H1 (cell line): ENCODE data around the gene NLK. TPM values are rescaled to one million over a fixed set of nuclear protein-coding genes. Genes with fewer than 3 reads are reported as not detected.

Experiments used
- CTCF ChIA-PET: fragments of 300-600 bp; sonication (Branson Sonifier 250); formaldehyde crosslinking; loops from one replicate; lab custom pipeline; 2021; ENCODE audit not compliant: partially characterized antibody; lab: Charles Lee
- POLR2A ChIA-PET: fragments of 300-600 bp; sonication (Branson Sonifier 250); formaldehyde crosslinking; loops from one replicate; lab custom pipeline; 2021; ENCODE audit warnings: inconsistent platforms; ENCODE audit not compliant: partially characterized antibody; lab: Charles Lee
- DNase-seq, 2 experiments: peaks; one replicate each; pipeline versions ENCODE4 v3.0.0 to v3.0.0-alpha.2; 2010 to 2022; ENCODE audit warnings: low spot score in 2 of 2, low read depth in 1 of 2, mixed read lengths in 1 of 2
- FAIRE-seq: peaks from 2 replicates; lab custom pipeline; 2011; peaks lifted over from hg19 to GRCh38; lab: Jason Lieb, UNC
- H2AFZ ChIP-seq: 2 replicates; pipeline ENCODE4 v1.8.1; 2012; ENCODE audit warnings: low read length, inconsistent platforms
- H2AK5ac ChIP-seq: 2 replicates; pipeline ENCODE4 v1.6.1; 2013; ENCODE audit warnings: low read depth, low read length
- H2BK120ac ChIP-seq: replicated peaks from 2 replicates; pipeline ENCODE3; 2013; ENCODE audit warnings: low read depth, low read length, inconsistent platforms
- H2BK12ac ChIP-seq: 2 replicates; pipeline ENCODE4 v1.6.1; 2013; ENCODE audit warnings: low read depth, low read length
- H2BK15ac ChIP-seq: 2 replicates; pipeline ENCODE4 v1.6.1; 2013; ENCODE audit warnings: low read length
- H2BK20ac ChIP-seq: 2 replicates; pipeline ENCODE4 v1.6.1; 2013; ENCODE audit warnings: low read length
- H2BK5ac ChIP-seq: 2 replicates; pipeline ENCODE4 v1.6.1; 2013; ENCODE audit warnings: low read depth, low read length
- H3K14ac ChIP-seq: 2 replicates; pipeline ENCODE4 v1.6.1; 2013; ENCODE audit warnings: inconsistent platforms; ENCODE audit not compliant: insufficient read length
- H3K18ac ChIP-seq: 2 replicates; pipeline ENCODE4 v1.6.1; 2013; ENCODE audit warnings: low read length; ENCODE audit errors: extremely low read depth
- H3K23ac ChIP-seq: 2 replicates; pipeline ENCODE4 v1.6.1; 2013; ENCODE audit warnings: inconsistent platforms; ENCODE audit not compliant: insufficient read length
- H3K23me2 ChIP-seq: 2 replicates; pipeline ENCODE4 v1.6.1; 2013; ENCODE audit warnings: low read depth, low read length
- H3K27ac ChIP-seq: 2 replicates; pipeline ENCODE4 v1.6.1; 2011; ENCODE audit warnings: low read depth, low read length, inconsistent platforms
- H3K27me3 ChIP-seq, 4 experiments: replicated peaks in 1 of 4; 1 replicate in 1 of 4; 2 replicates in 3 of 4; pipeline versions ENCODE4 v1.6.1 to v1.8.1; 2011 to 2013; ENCODE audit warnings: low read length in 3 of 4, mild to moderate bottlenecking in 3 of 4, inconsistent platforms in 2 of 4, mixed read lengths in 2 of 4, moderate library complexity in 1 of 4; ENCODE audit not compliant: control insufficient read depth in 3 of 4, insufficient read depth in 3 of 4; ENCODE audit errors: extremely low read depth in 1 of 4
- H3K36me3 ChIP-seq, 4 experiments: 2 replicates each; pipeline versions ENCODE4 v1.6.1 to v1.8.1; 2011 to 2013; ENCODE audit warnings: mild to moderate bottlenecking in 4 of 4, low read length in 3 of 4, moderate library complexity in 2 of 4, control low read depth in 1 of 4, inconsistent platforms in 1 of 4; ENCODE audit not compliant: insufficient read depth in 4 of 4, control insufficient read depth in 2 of 4
- H3K4ac ChIP-seq: replicated peaks from 2 replicates; pipeline ENCODE3; 2013; ENCODE audit warnings: low read length, low read depth, mixed read lengths, inconsistent platforms; ENCODE audit not compliant: insufficient read length
- H3K4me1 ChIP-seq, 4 experiments: replicated peaks in 1 of 4; 1 replicate in 1 of 4; 2 replicates in 3 of 4; pipeline versions ENCODE4 v1.6.1 to v1.8.1; 2011 to 2013; ENCODE audit warnings: low read length in 3 of 4, inconsistent platforms in 2 of 4, mixed read lengths in 1 of 4; ENCODE audit not compliant: insufficient read depth in 4 of 4, control insufficient read depth in 3 of 4
- H3K4me2 ChIP-seq, 2 experiments: 2 replicates each; pipeline versions ENCODE4 v1.6.1 to v1.8.1; 2011 to 2013; ENCODE audit warnings: low read depth in 2 of 2, low read length in 2 of 2, control low read depth in 1 of 2, inconsistent platforms in 1 of 2, mild to moderate bottlenecking in 1 of 2; ENCODE audit not compliant: insufficient read depth in 1 of 2
- H3K4me3 ChIP-seq, 4 experiments: fragments of 200-600, 300-600 bp in 1 of 4; sonication (generic), shearing (Covaris generic), sonication (Bioruptor Twin) in 1 of 4; 2 replicates each; pipeline versions ENCODE4 v1.5.1 to v1.8.1; 2011 to 2016; ENCODE audit warnings: low read length in 4 of 4, low read depth in 3 of 4, control low read depth in 2 of 4, inconsistent platforms in 2 of 4, mild to moderate bottlenecking in 2 of 4, mixed read lengths in 1 of 4, moderate library complexity in 1 of 4; ENCODE audit not compliant: insufficient read depth in 2 of 4; ENCODE audit errors: extremely low read depth in 1 of 4
- H3K56ac ChIP-seq: replicated peaks from 2 replicates; pipeline ENCODE3; 2013; ENCODE audit warnings: low read depth, mild to moderate bottlenecking, mixed read lengths, low read length, inconsistent platforms; ENCODE audit not compliant: insufficient read length
- H3K79me1 ChIP-seq: 2 replicates; pipeline ENCODE4 v1.6.1; 2013; ENCODE audit warnings: low read depth, low read length, control low read depth
- H3K79me2 ChIP-seq, 2 experiments: 2 replicates each; pipeline versions ENCODE4 v1.6.1 to v1.8.1; 2012 to 2013; ENCODE audit warnings: low read length in 2 of 2, mild to moderate bottlenecking in 2 of 2, inconsistent platforms in 1 of 2; ENCODE audit not compliant: insufficient read depth in 2 of 2, control insufficient read depth in 1 of 2
- H3K9ac ChIP-seq, 4 experiments: replicated peaks in 1 of 4; 1 replicate in 1 of 4; 2 replicates in 3 of 4; pipeline versions ENCODE4 v1.6.1 to v1.8.1; 2011 to 2013; ENCODE audit warnings: low read depth in 3 of 4, low read length in 3 of 4, control low read depth in 2 of 4, mild to moderate bottlenecking in 2 of 4, moderate library complexity in 2 of 4, inconsistent platforms in 1 of 4; ENCODE audit errors: extremely low read depth in 1 of 4
- H3K9me3 ChIP-seq, 2 experiments: 2 replicates each; pipeline versions ENCODE4 v1.6.1 to v1.8.1; 2012 to 2013; ENCODE audit warnings: mild to moderate bottlenecking in 2 of 2, moderate library complexity in 2 of 2, control low read depth in 1 of 2, inconsistent platforms in 1 of 2, low read depth in 1 of 2, low read length in 1 of 2, mixed read lengths in 1 of 2; ENCODE audit not compliant: insufficient read depth in 2 of 2
- H4K20me1 ChIP-seq, 2 experiments: replicated peaks in 1 of 2; 2 replicates each; pipeline versions ENCODE3 to v1.8.1; 2011 to 2013; ENCODE audit warnings: inconsistent platforms in 2 of 2, low read length in 2 of 2, mild to moderate bottlenecking in 1 of 2; ENCODE audit not compliant: insufficient read depth in 2 of 2, control insufficient read depth in 1 of 2
- H4K5ac ChIP-seq: 2 replicates; pipeline ENCODE4 v1.6.1; 2013; ENCODE audit warnings: low read length, low read depth, mixed read lengths, inconsistent platforms; ENCODE audit not compliant: insufficient read length
- H4K8ac ChIP-seq: 2 replicates; pipeline ENCODE4 v1.8.0; 2013; ENCODE audit warnings: mild to moderate bottlenecking, moderate library complexity, low read length, inconsistent platforms; ENCODE audit not compliant: insufficient read depth; ENCODE audit errors: extremely low read depth
- H4K91ac ChIP-seq: replicated peaks from 2 replicates; pipeline ENCODE3; 2013; ENCODE audit warnings: low read length, mixed read lengths, inconsistent platforms; ENCODE audit not compliant: insufficient read length
- CEBPB ChIP-seq: IDR thresholded peaks from 2 replicates; pipeline ENCODE4 v1.6.1; 2012; ENCODE audit warnings: low read depth, low read length
- CREB1 ChIP-seq: IDR thresholded peaks from 2 replicates; pipeline ENCODE4 v1.6.1; 2012; ENCODE audit warnings: inconsistent platforms
- FOSL1 ChIP-seq: IDR thresholded peaks from 2 replicates; pipeline ENCODE4 v1.6.1; 2011; ENCODE audit warnings: mild to moderate bottlenecking, low read depth, low read length, moderate library complexity; ENCODE audit not compliant: insufficient read depth
- GTF2F1 ChIP-seq: IDR thresholded peaks from 2 replicates; pipeline ENCODE4 v1.6.1; 2012; ENCODE audit warnings: low read depth, low read length, improper control_type of control experiment, borderline replicate concordance
- KDM4A ChIP-seq: IDR thresholded peaks from one replicate; pipeline ENCODE4 v1.7.1; 2012; ENCODE audit warnings: low read depth, mild to moderate bottlenecking, moderate library complexity, low read length, inconsistent platforms; ENCODE audit not compliant: severe bottlenecking
- KDM5A ChIP-seq: fragments of 200-600 bp; IDR thresholded peaks from 2 replicates; pipeline ENCODE4 v1.7.1; 2012; ENCODE audit warnings: mild to moderate bottlenecking, low read length, inconsistent platforms, mixed read lengths
- NRF1 ChIP-seq: IDR thresholded peaks from 2 replicates; pipeline ENCODE4 v1.6.1; 2011; ENCODE audit warnings: mild to moderate bottlenecking, low read depth, low read length, improper control_type of control experiment
- POU5F1 ChIP-seq: IDR thresholded peaks from 2 replicates; pipeline ENCODE4 v1.6.1; 2011; ENCODE audit warnings: low read depth, mild to moderate bottlenecking, low read length, moderate library complexity
- RFX5 ChIP-seq: IDR thresholded peaks from 2 replicates; pipeline ENCODE4 v1.6.1; 2011; ENCODE audit warnings: low read depth, low read length, improper control_type of control experiment, borderline replicate concordance
- RNF2 ChIP-seq: fragments of 200-900, 300-1000 bp; sonication (generic); IDR thresholded peaks from 2 replicates; pipeline ENCODE4 v1.7.1; 2016; ENCODE audit warnings: borderline replicate concordance, low read depth, mild to moderate bottlenecking, antibody characterized with exemption, low read length; ENCODE audit not compliant: poor library complexity, severe bottlenecking; ENCODE audit errors: missing control alignments
- SAP30 ChIP-seq: fragments of 300-600 bp; sonication (generic); IDR thresholded peaks from 2 replicates; pipeline ENCODE4 v1.7.1; 2012; ENCODE audit warnings: low read length, moderate library complexity, mild to moderate bottlenecking, inconsistent platforms; ENCODE audit not compliant: insufficient read depth, insufficient replicate concordance
- SIRT6 ChIP-seq: IDR thresholded peaks from one replicate; pipeline ENCODE4 v1.7.1; 2012; ENCODE audit warnings: low read length, inconsistent platforms
- SP4 ChIP-seq: IDR thresholded peaks from 2 replicates; pipeline ENCODE4 v1.6.1; 2012; ENCODE audit warnings: low read length, inconsistent platforms
- TBP ChIP-seq: IDR thresholded peaks from 2 replicates; pipeline ENCODE4 v1.6.1; 2011; ENCODE audit warnings: low read depth, low read length, improper control_type of control experiment
- WGBS, 2 experiments: shearing (Covaris generic) in 1 of 2; methylation state at CpG; one replicate each; pipeline versions ENCODE4 v1.1.6 to v1.1.7; 2013 to 2015; ENCODE audit warnings: low lambda C conversion rate in 2 of 2, mixed read lengths in 2 of 2, inconsistent platforms in 1 of 2, low coverage in 1 of 2, missing lambda C conversion rate in 1 of 2; ENCODE audit not compliant: insufficient replicate concordance in 2 of 2, insufficient coverage in 1 of 2, insufficient read length in 1 of 2; ENCODE audit errors: extremely low coverage in 1 of 2, missing lambda C conversion rate in 1 of 2; 5-methylcytosine and 5-hydroxymethylcytosine counted together
- polyA plus RNA-seq, 7 experiments: library from polyadenylated mRNA; depleted of rRNA in 3 of 7; stranded (reverse) in 5 of 7; unstranded in 2 of 7; fragments of >200 nt in 5 of 7; fragments of 200-250 nt in 2 of 7; gene quantifications; 1 replicate in 5 of 7; 2 replicates in 1 of 7; 4 replicates in 1 of 7; pipeline versions ENCODE4 v1.2.1 to v1.2.3, GENCODE V29; 2011 to 2013; ENCODE audit warnings: missing spikeins in 2 of 7, mixed read lengths in 2 of 7
- total RNA-seq: library from RNA; stranded (reverse); fragmentation: NEBNext Ultra II Directional; extraction: Animal tissue kit (Norgen Biotek cat#: 25700); gene quantifications from 2 replicates; pipeline ENCODE4 v1.2.1, GENCODE V29; 2021

Gene NLK
- total and polyA plus RNA-seq, 2 of the 8 experiments (the other 6 are each of a cell fraction or from before 2014, with no cell fraction given): 30.8 to 49.9 TPM

GRCh38 chr17:27994586-27994985 is 47.9 kb upstream of the NLK start:
- Histone ChIP-seq H2BK5ac (no peak overlapping the region), H3K9me3 (no peaks in the 10 kb centered on the region), H2BK20ac (no peak overlapping the region), H3K4ac (no peak overlapping the region), H4K8ac (no peak overlapping the region), H3K23me2 (no peaks in the 10 kb centered on the region), H3K27me3 (no peaks in the 10 kb centered on the region; a peak in 1 of 7 replicates), H3K4me3 (no peak overlapping the region), H4K91ac (peak overlapping the region; percentile 35), H2AK5ac (no peak overlapping the region), H3K23ac (no peak overlapping the region), H3K79me2 (no peaks in the 10 kb centered on the region), H3K79me1 (no peaks in the 10 kb centered on the region), H3K36me3 (no peaks in the 10 kb centered on the region), H4K5ac (no peak overlapping the region), H3K18ac (no peak overlapping the region), H3K14ac (no peak overlapping the region), H3K4me1 (peaks cover 0 to 7% (median 2%) of the 10 kb centered on the region in 4 experiments; a peak in 3 of 7 replicates), H2BK120ac (no peak overlapping the region), H3K9ac (no peak overlapping the region), H2AFZ (no peak overlapping the region), H4K20me1 (no peaks in the 10 kb centered on the region), H2BK15ac (no peak overlapping the region), H3K4me2 (0 out of 4 replicates have a peak overlapping the region, but pooled peaks of 1 of the 2 experiments have one; percentile 21), H3K27ac (no peak overlapping the region), H2BK12ac (no peak overlapping the region), H3K56ac (no peak overlapping the region)
- ChIA-PET CTCF (interaction anchor here (1.0 kb wide), 1 partner anchor 9 kb away, joined by 4 read pairs; no protein-coding TSS in a partner anchor), POLR2A (no interaction called here)
- DNase-seq (no peak), FAIRE-seq (no peak)
- no peak for TF ChIP-seq KDM5A
- no peak for TF ChIP-seq RNF2
- no peak for TF ChIP-seq SIRT6
- TF ChIP-seq CEBPB: no peak
- TF ChIP-seq NRF1: no peak
- TF ChIP-seq RFX5: no peak
- no peak for TF ChIP-seq SAP30
- TF ChIP-seq TBP: no peak
- no peak for TF ChIP-seq FOSL1
- no peak for TF ChIP-seq GTF2F1
- no peak for TF ChIP-seq CREB1
- TF ChIP-seq SP4: no peak
- no peak for TF ChIP-seq KDM4A
- no peak for TF ChIP-seq POU5F1
- WGBS, 2 experiments: 29% methylated on average over 1 of the region's 1 CpG; no CpG with 5 or more reads in 1 of the 2 experiments
